K562 (cell line): Measurements from ENCODE around the gene TULP1. TPM values are rescaled to one million over a fixed set of nuclear protein-coding genes. Genes with fewer than 3 reads are reported as not detected.
A peak's percentile ranks its signal among the peaks of the same experiment; 100 is the strongest.

ENCODE experiments used
- ARHGAP35 ChIP-seq: fragments of 450-650 bp; IDR thresholded peaks from 2 replicates; pipeline ENCODE4 v1.6.1; 2018; ENCODE audit not compliant: partially characterized antibody
- ERF ChIP-seq: fragments of 450-650 bp; formaldehyde crosslinking; IDR thresholded peaks from 2 replicates; pipeline ENCODE4 v1.4.0; 2020; ENCODE audit warnings: mild to moderate bottlenecking, mixed read lengths
- ETS2 ChIP-seq: IDR thresholded peaks from 2 replicates; pipeline ENCODE4 v1.6.1; 2016; ENCODE audit warnings: borderline replicate concordance, missing genetic modification characterization, mild to moderate bottlenecking, moderate library complexity, missing compliant biosample characterization; ENCODE audit not compliant: poor library complexity, severe bottlenecking
- FOXP1 ChIP-seq: sonication (generic); formaldehyde crosslinking; IDR thresholded peaks from 2 replicates; pipeline ENCODE4 v1.8.0; 2022; ENCODE audit warnings: mild to moderate bottlenecking, missing genetic modification reagents
- GTF2F1 ChIP-seq: IDR thresholded peaks from 2 replicates; pipeline ENCODE4 v1.6.1; 2011; ENCODE audit warnings: low read depth, low read length, improper control_type of control experiment
- HIVEP1 ChIP-seq: fragments of 250-450 bp; sonication (Bioruptor Pico); IDR thresholded peaks from 2 replicates; pipeline ENCODE4 v1.4.0; 2020; ENCODE audit warnings: mild to moderate bottlenecking
- KLF10 ChIP-seq: fragments of 250-450 bp; sonication (Bioruptor Pico); IDR thresholded peaks from 2 replicates; pipeline ENCODE4 v1.6.1; 2021; ENCODE audit warnings: matching md5 sums
- MAFK ChIP-seq: IDR thresholded peaks from 2 replicates; pipeline ENCODE4 v1.6.1; 2011; ENCODE audit warnings: low read length, improper control_type of control experiment
- MECOM ChIP-seq: fragments of 250-450 bp; sonication (Bioruptor Pico); IDR thresholded peaks from 2 replicates; pipeline ENCODE4 v1.8.0; 2022; ENCODE audit warnings: inconsistent platforms
- MXI1 ChIP-seq: IDR thresholded peaks from 2 replicates; pipeline ENCODE4 v1.6.1; 2011; ENCODE audit warnings: low read depth, mild to moderate bottlenecking, improper control_type of control experiment, low read length
- NCOR1 ChIP-seq: fragments of 450-650 bp; IDR thresholded peaks from 2 replicates; pipeline ENCODE4 v1.6.1; 2016; ENCODE audit warnings: mild to moderate bottlenecking, moderate library complexity
- NFYB ChIP-seq: IDR thresholded peaks from 2 replicates; pipeline ENCODE4 v1.6.1; 2011; ENCODE audit warnings: mild to moderate bottlenecking, moderate library complexity; ENCODE audit not compliant: insufficient read length; ENCODE audit errors: extremely low read depth
- PHF8 ChIP-seq: fragments of 200-600 bp; sonication (generic); IDR thresholded peaks from 2 replicates; pipeline ENCODE4 v1.6.1; 2012; ENCODE audit warnings: mixed run types, mild to moderate bottlenecking, inconsistent platforms, low read length, moderate library complexity, borderline replicate concordance
- TBL1XR1 ChIP-seq, 2 experiments: IDR thresholded peaks; 2 replicates each; pipeline ENCODE4 v1.6.1; 2012; ENCODE audit warnings: improper control_type of control experiment in 2 of 2, low read length in 2 of 2, mild to moderate bottlenecking in 1 of 2
- YY1 ChIP-seq, 3 experiments: IDR thresholded peaks; 2 replicates each; pipeline ENCODE4 v1.6.1; 2011; ENCODE audit warnings: low read length in 2 of 3, mild to moderate bottlenecking in 2 of 3, moderate library complexity in 2 of 3, borderline replicate concordance in 1 of 3, control low read depth in 1 of 3, low read depth in 1 of 3; ENCODE audit not compliant: insufficient read depth in 3 of 3, insufficient replicate concordance in 2 of 3, control insufficient read depth in 1 of 3, insufficient read length in 1 of 3; ENCODE audit errors: extremely low read depth in 1 of 3
- ZNF586 ChIP-seq: fragments of 450-650 bp; formaldehyde crosslinking; conservative IDR thresholded peaks from 2 replicates; pipeline ENCODE4 v1.4.0; 2020; ENCODE audit warnings: mild to moderate bottlenecking, moderate library complexity
- polyA plus RNA-seq, 8 experiments: library from polyadenylated mRNA; depleted of rRNA in 4 of 8; stranded (reverse) in 5 of 8; unstranded in 3 of 8; fragments of >200 nt; fragmentation: Nextera tagmentation in 2 of 8; fragmentation: Illumina TruSeq in 1 of 8; extraction: Ambion mirVana in 2 of 8; extraction: Trizol in 1 of 8; gene quantifications; 2 replicates each; pipeline versions ENCODE4 v1.2.1 to v1.2.3, GENCODE V29; 2011 to 2014; ENCODE audit warnings: inconsistent platforms in 1 of 8, missing spikeins in 1 of 8
- total RNA-seq, 7 experiments: library from RNA; depleted of rRNA in 6 of 7; stranded (reverse); fragments of >200 nt in 6 of 7; fragmentation: Illumina TruSeq in 2 of 7; extraction: Trizol in 2 of 7; gene quantifications; 2 replicates each; pipeline versions ENCODE4 v1.2.1 to v1.2.3, GENCODE V29; 2011 to 2021; ENCODE audit warnings: low replicate concordance in 1 of 7
- TF ChIP-seq, protein P1 (sequence below): fragments of 250-450 bp; sonication (Bioruptor Pico); IDR thresholded peaks from 2 replicates; pipeline ENCODE4 v1.8.0; 2022; ENCODE audit warnings: inconsistent platforms
- TF ChIP-seq, protein P2 (sequence below): fragments of 250-450 bp; sonication (Bioruptor Pico); IDR thresholded peaks from 2 replicates; pipeline ENCODE4 v1.8.0; 2022; ENCODE audit warnings: inconsistent platforms, mild to moderate bottlenecking, moderate library complexity, borderline replicate concordance
- TF ChIP-seq, protein P3 (sequence below): sonication (generic); formaldehyde crosslinking; IDR thresholded peaks from 2 replicates; pipeline ENCODE4 v1.8.1; 2022; ENCODE audit warnings: missing genetic modification reagents
- TF ChIP-seq, protein P4 (sequence below): fragments of 450-650 bp; IDR thresholded peaks from 2 replicates; pipeline ENCODE4 v1.6.1; 2017; ENCODE audit warnings: antibody characterized with exemption, mild to moderate bottlenecking

The TULP1 gene
- total and polyA plus RNA-seq, 9 of the 15 experiments (the other 6 are each of a cell fraction or from before 2014, with no cell fraction given): 0.06 to 0.17 (median 0.09) TPM; not detected in 6

DNA sequence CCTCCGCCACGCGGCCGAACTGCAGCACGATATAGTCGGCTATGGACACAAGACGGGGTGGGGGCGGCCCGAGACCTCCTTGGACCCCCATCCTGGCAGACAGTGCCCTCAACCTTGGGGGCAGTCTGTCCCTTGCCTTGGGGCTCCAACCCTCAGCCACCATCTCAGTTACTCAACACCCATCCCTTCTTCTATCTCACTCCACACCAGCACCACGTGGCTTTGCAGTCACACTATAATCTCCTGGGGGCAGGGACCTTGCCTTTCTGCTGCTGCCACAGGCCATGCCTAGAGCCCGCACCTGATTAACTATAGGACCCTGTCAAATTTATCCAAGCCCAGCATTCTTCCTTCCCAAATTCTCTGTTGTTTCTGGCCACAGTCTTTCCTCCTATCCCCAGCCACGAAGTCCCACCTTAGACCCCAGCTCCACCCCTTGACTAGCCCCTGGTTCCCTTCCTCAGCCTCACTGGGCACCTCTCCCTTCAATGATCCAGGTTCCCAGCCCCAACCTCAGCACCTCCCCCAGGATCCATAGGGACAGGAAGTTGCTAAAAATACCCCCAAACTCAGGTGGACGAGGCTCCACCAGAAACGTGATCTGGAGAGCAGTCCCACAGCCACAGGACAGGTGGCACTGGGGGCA is 14.2 kb downstream of the TULP1 start (continued):
- no peak for TF ChIP-seq TBL1XR1 (IDR thresholded peaks at IDR 0.05; ENCODE audit: low read length in 2 of 2)
- no peak for TF ChIP-seq KLF10
- no peak for TF ChIP-seq ERF (CRISPR knock-in tag)
- no peak for TF ChIP-seq HIVEP1
- no peak for TF ChIP-seq PHF8
- TF ChIP-seq, protein P1, sequence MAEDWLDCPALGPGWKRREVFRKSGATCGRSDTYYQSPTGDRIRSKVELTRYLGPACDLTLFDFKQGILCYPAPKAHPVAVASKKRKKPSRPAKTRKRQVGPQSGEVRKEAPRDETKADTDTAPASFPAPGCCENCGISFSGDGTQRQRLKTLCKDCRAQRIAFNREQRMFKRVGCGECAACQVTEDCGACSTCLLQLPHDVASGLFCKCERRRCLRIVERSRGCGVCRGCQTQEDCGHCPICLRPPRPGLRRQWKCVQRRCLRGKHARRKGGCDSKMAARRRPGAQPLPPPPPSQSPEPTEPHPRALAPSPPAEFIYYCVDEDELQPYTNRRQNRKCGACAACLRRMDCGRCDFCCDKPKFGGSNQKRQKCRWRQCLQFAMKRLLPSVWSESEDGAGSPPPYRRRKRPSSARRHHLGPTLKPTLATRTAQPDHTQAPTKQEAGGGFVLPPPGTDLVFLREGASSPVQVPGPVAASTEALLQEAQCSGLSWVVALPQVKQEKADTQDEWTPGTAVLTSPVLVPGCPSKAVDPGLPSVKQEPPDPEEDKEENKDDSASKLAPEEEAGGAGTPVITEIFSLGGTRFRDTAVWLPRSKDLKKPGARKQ (CRISPR knock-in tag): no peak
- TF ChIP-seq, protein P2, sequence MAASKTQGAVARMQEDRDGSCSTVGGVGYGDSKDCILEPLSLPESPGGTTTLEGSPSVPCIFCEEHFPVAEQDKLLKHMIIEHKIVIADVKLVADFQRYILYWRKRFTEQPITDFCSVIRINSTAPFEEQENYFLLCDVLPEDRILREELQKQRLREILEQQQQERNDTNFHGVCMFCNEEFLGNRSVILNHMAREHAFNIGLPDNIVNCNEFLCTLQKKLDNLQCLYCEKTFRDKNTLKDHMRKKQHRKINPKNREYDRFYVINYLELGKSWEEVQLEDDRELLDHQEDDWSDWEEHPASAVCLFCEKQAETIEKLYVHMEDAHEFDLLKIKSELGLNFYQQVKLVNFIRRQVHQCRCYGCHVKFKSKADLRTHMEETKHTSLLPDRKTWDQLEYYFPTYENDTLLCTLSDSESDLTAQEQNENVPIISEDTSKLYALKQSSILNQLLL (CRISPR knock-in tag): no peak
- TF ChIP-seq YY1 (IDR thresholded peaks at IDR 0.05; ENCODE audit: borderline replicate concordance in 1 of 3, control insufficient read depth in 1 of 3, extremely low read depth in 1 of 3, insufficient read depth in 3 of 3, insufficient read length in 1 of 3, insufficient replicate concordance in 2 of 3, low read depth in 1 of 3, low read length in 2 of 3): peak in 1 of 3 experiments; percentile 8
- TF ChIP-seq MXI1: no peak
- TF ChIP-seq FOXP1 (CRISPR knock-in tag): peak; percentile 65
- TF ChIP-seq GTF2F1: no peak
- TF ChIP-seq ZNF586 (CRISPR knock-in tag): no peak
- no peak for TF ChIP-seq ETS2 (tag)
- no peak for TF ChIP-seq MAFK
- TF ChIP-seq MECOM: peak; percentile 51; the same call in 1 of the 2 replicates
- no peak for TF ChIP-seq NFYB
- TF ChIP-seq NCOR1: no peak; the same call in 1 of the 2 replicates
- TF ChIP-seq, protein P3, sequence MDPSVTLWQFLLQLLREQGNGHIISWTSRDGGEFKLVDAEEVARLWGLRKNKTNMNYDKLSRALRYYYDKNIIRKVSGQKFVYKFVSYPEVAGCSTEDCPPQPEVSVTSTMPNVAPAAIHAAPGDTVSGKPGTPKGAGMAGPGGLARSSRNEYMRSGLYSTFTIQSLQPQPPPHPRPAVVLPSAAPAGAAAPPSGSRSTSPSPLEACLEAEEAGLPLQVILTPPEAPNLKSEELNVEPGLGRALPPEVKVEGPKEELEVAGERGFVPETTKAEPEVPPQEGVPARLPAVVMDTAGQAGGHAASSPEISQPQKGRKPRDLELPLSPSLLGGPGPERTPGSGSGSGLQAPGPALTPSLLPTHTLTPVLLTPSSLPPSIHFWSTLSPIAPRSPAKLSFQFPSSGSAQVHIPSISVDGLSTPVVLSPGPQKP (CRISPR knock-in tag): no peak
- no peak for TF ChIP-seq ARHGAP35
- TF ChIP-seq, protein P4, sequence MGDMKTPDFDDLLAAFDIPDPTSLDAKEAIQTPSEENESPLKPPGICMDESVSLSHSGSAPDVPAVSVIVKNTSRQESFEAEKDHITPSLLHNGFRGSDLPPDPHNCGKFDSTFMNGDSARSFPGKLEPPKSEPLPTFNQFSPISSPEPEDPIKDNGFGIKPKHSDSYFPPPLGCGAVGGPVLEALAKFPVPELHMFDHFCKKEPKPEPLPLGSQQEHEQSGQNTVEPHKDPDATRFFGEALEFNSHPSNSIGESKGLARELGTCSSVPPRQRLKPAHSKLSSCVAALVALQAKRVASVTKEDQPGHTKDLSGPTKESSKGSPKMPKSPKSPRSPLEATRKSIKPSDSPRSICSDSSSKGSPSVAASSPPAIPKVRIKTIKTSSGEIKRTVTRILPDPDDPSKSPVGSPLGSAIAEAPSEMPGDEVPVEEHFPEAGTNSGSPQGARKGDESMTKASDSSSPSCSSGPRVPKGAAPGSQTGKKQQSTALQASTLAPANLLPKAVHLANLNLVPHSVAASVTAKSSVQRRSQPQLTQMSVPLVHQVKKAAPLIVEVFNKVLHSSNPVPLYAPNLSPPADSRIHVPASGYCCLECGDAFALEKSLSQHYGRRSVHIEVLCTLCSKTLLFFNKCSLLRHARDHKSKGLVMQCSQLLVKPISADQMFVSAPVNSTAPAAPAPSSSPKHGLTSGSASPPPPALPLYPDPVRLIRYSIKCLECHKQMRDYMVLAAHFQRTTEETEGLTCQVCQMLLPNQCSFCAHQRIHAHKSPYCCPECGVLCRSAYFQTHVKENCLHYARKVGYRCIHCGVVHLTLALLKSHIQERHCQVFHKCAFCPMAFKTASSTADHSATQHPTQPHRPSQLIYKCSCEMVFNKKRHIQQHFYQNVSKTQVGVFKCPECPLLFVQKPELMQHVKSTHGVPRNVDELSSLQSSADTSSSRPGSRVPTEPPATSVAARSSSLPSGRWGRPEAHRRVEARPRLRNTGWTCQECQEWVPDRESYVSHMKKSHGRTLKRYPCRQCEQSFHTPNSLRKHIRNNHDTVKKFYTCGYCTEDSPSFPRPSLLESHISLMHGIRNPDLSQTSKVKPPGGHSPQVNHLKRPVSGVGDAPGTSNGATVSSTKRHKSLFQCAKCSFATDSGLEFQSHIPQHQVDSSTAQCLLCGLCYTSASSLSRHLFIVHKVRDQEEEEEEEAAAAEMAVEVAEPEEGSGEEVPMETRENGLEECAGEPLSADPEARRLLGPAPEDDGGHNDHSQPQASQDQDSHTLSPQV: peak; percentile 82
